Ascending aorta (tissue), 2 donors: ENCODE results near the gene PAFAH1B1. TPM values are rescaled to one million over a fixed set of nuclear protein-coding genes. Genes with fewer than 3 reads are reported as not detected.

ENCODE experiments used
- DNase-seq, 2 donors: peaks; one replicate each; pipeline ENCODE4 v3.0.0-alpha.2; 2019; ENCODE audit warnings: low spot score in 2 of 2
- H3K27ac ChIP-seq, 2 donors: fragments of 200-600 bp; sonication (generic); one replicate each; pipeline ENCODE4 v1.5.1; 2016 to 2017; ENCODE audit warnings: mild to moderate bottlenecking in 1 of 2
- H3K27me3 ChIP-seq: fragments of 200-600 bp; sonication (generic); one replicate; pipeline ENCODE4 v1.5.1; 2017
- H3K36me3 ChIP-seq, 2 donors: fragments of 200-600 bp; sonication (generic); one replicate each; pipeline ENCODE4 v1.5.1; 2016
- H3K4me1 ChIP-seq, 2 donors: fragments of 200-600 bp; sonication (generic); one replicate each; pipeline ENCODE4 v1.5.1; 2016 to 2017; ENCODE audit warnings: mild to moderate bottlenecking in 1 of 2
- H3K4me3 ChIP-seq, 2 donors: fragments of 200-600 bp; sonication (generic); one replicate each; pipeline ENCODE4 v1.5.1; 2016 to 2017; ENCODE audit warnings: mild to moderate bottlenecking in 1 of 2
- H3K9me3 ChIP-seq, 2 donors: fragments of 200-600 bp; sonication (generic); one replicate each; pipeline ENCODE4 v1.5.1; 2016
- intact Hi-C: fragments of 100-400 bp; cut with DNase I; formaldehyde crosslinking; loops from one replicate; pipeline ENCODE4 v1.15.1; 2023
- total RNA-seq: library from RNA; depleted of rRNA; stranded (reverse); fragments of >200 nt; gene quantifications from one replicate; pipeline ENCODE4 v1.1.0, GENCODE V29; 2016
- TF ChIP-seq, protein P1 (sequence below), 3 experiments: fragments of 200-600 bp in 2 of 3; fragments of 450-650 bp in 1 of 3; sonication (generic) in 2 of 3; IDR thresholded peaks; one replicate each; pipeline ENCODE4 v1.5.1; 2016 to 2019; ENCODE audit warnings: antibody characterized with exemption in 3 of 3, mild to moderate bottlenecking in 1 of 3, moderate library complexity in 1 of 3

PAFAH1B1 gene
- total RNA-seq, 1 donor from 2014 or later: 29.6 TPM

DNA sequence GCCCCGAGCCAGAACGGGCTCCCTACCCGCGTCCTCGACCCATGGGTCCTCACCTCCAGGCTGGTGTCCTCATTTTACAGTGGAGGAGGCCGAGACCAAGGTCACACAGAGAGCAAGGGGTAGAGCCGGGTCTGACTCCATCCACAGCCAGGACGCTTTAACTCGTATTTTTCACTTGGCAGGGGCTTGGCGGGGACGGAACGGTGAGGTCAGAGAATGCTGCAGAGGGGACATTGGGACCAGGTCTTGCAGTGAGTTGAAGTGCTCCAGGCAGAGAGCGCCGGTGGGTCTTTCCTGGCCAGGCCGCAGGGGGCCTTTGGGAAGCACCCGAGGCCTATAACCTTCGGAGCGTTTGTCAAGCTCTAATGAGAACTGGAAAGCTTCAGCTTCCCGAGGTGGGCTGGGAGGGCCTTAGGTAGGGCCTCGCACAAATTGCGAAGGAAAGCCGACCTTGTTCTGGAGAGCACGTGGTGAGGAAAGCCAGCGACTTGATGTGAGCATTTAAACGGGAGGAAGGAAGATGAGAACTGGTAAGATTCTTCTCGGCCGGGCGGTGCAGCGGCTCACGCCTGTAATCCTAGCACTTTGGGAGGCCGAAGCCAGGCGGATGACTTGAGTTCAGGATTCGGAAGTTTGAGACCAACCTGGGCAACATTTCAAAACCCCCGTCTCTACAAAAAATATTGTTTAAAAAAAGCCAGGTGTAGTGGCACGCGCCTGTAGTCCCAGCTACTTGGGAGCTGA lies 119.0 kb downstream of the PAFAH1B1 start:
- H3K36me3 ChIP-seq: no peaks in the 10 kb centered on the region
- TF ChIP-seq, protein P1, sequence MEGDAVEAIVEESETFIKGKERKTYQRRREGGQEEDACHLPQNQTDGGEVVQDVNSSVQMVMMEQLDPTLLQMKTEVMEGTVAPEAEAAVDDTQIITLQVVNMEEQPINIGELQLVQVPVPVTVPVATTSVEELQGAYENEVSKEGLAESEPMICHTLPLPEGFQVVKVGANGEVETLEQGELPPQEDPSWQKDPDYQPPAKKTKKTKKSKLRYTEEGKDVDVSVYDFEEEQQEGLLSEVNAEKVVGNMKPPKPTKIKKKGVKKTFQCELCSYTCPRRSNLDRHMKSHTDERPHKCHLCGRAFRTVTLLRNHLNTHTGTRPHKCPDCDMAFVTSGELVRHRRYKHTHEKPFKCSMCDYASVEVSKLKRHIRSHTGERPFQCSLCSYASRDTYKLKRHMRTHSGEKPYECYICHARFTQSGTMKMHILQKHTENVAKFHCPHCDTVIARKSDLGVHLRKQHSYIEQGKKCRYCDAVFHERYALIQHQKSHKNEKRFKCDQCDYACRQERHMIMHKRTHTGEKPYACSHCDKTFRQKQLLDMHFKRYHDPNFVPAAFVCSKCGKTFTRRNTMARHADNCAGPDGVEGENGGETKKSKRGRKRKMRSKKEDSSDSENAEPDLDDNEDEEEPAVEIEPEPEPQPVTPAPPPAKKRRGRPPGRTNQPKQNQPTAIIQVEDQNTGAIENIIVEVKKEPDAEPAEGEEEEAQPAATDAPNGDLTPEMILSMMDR (IDR thresholded peaks at IDR 0.05): no peak
- peaks cover 21 to 38% of the 10 kb centered on the region in 2 donors for H3K4me1 ChIP-seq
- peak overlapping the region; percentile 77 to 95 for H3K4me3 ChIP-seq
- intact Hi-C loops: loop anchor here (5.0 kb wide), 2 partner anchors 290 to 320 kb away; no protein-coding TSS in a partner anchor
- H3K27ac ChIP-seq: peak overlapping the region in 1 of 2 donors; percentile 40
- H3K9me3 ChIP-seq: no peaks in the 10 kb centered on the region
- DNase-seq: no peak
- H3K27me3 ChIP-seq: no peaks in the 10 kb centered on the region

DNA sequence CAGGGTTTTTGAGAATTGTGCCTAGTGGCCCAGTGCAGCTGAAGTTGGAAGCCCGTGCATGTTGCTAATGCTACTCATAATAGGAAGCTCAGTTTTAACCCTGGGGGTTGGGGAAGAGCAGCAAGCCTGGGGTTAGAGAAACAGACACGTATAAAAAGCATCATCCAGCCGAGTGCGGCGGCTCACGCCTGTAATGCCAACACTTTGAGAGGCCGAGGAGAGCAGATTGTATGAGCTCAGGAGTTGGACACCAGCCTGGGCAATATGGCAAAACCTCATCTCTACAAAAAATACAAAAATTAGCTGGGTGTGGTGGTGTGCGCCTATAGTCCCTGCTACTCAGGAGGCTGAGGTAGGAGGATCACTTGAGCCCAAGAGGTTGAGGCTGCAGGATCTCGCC lies 120.4 kb downstream of the PAFAH1B1 start:
- TF ChIP-seq, protein P1 (IDR thresholded peaks at IDR 0.05): no peak
- no peak overlapping the region for H3K4me3 ChIP-seq
- H3K27ac ChIP-seq: no peak overlapping the region
- DNase-seq: no peak
- H3K27me3 ChIP-seq: no peaks in the 10 kb centered on the region
- H3K4me1 ChIP-seq: peaks cover 11 to 24% of the 10 kb centered on the region in 2 donors
- intact Hi-C loops: loop anchor here (5.0 kb wide), 2 partner anchors 288 to 322 kb away; no protein-coding TSS in a partner anchor
- no peaks in the 10 kb centered on the region for H3K36me3 ChIP-seq
- H3K9me3 ChIP-seq: no peaks in the 10 kb centered on the region

DNA sequence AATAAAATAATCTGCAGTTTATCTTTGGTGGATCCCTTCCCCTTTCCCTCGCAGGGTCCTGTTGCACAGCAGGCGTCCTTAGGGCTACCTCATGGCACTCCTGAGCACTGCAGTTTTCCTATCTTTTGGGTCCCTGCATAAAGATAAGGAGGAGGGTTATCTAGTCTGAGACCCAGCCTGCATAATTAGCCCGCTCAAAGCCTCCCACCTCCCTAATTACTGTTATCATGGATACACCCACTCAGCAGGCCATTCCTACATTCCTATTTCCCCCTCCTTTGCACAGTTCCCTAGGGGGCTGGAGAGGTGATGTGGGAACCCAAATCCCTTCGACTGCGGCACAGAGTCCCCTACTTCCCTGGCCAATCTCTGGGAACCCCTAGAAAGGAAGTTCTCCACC lies 123.2 kb downstream of the PAFAH1B1 start:
- no peak for DNase-seq
- H3K27ac ChIP-seq: no peak overlapping the region
- H3K4me1 ChIP-seq: peaks cover 4% of the 10 kb centered on the region in 2 donors
- TF ChIP-seq, protein P1 (IDR thresholded peaks at IDR 0.05): no peak
- no peaks in the 10 kb centered on the region for H3K36me3 ChIP-seq
- no peak overlapping the region for H3K4me3 ChIP-seq
- H3K27me3 ChIP-seq: no peaks in the 10 kb centered on the region
- H3K9me3 ChIP-seq: no peaks in the 10 kb centered on the region
- intact Hi-C loops: no loop called here

DNA sequence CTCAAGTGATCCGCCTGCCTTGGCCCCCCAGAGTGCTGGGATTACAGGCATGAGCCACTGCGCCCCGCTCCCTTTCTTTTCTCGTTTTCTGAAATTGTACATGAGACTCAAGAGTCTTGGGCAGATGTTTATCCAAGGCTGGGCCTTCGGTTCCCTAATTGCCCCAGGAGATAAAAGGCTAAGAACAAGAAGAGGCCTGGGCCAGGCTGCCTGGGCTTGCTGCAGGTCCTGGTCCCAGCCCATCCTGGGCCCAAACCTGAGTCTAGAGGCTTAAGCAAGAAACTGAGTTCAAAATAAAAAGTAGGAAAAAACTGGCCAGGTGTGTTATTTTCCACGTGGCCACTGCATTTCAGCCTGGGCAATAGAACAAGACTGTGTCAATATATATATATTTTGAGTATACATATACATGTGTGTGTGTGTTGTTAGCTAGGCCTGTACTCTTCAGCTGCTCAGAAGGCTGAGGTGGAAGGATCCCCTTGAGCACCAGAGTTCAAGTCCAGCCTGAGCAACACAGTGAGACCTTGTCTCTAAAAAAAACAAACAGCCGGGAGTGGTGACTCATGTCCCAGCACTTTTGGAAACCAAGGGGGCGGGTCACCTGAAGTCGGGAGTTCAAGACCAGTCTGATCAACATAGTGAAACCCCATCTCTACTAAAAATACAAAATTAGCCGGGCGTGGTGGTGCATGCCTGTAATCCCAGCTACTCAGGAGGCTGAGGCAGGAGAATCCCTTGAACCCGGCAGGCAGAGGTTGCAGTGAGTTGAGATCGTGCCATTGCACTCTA lies 124.9 kb downstream of the PAFAH1B1 start:
- no peaks in the 10 kb centered on the region for H3K9me3 ChIP-seq
- no peak overlapping the region for H3K27ac ChIP-seq
- H3K27me3 ChIP-seq: no peaks in the 10 kb centered on the region
- TF ChIP-seq, protein P1 (IDR thresholded peaks at IDR 0.05): no peak
- intact Hi-C loops: no loop called here
- no peaks in the 10 kb centered on the region for H3K36me3 ChIP-seq
- H3K4me1 ChIP-seq: no peaks in the 10 kb centered on the region
- DNase-seq: no peak
- no peak overlapping the region for H3K4me3 ChIP-seq

DNA sequence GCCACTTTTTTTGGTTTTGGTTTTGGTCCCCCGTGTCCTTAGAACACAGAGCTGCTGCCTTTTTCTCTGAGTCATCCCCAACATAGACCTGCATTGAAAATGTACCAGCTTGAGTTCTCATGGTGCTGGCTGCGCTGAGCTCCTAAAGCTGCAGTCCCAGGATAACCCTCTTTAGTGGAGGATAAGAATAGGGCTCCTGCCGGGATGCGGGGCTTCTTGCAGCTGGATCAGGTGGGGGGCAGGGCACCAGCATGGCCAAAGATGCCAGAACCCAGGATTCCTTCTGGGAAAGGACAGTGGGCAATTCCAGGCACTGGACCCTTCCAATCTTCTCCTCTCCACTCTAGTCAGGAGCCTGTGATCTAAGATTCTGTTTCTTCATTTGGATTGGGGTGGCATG lies 126.4 kb downstream of the PAFAH1B1 start:
- TF ChIP-seq, protein P1 (IDR thresholded peaks at IDR 0.05): no peak
- no peaks in the 10 kb centered on the region for H3K36me3 ChIP-seq
- no peak overlapping the region for H3K4me3 ChIP-seq
- peaks cover 6% of the 10 kb centered on the region for H3K27me3 ChIP-seq
- intact Hi-C loops: no loop called here
- H3K9me3 ChIP-seq: no peaks in the 10 kb centered on the region
- H3K27ac ChIP-seq: no peak overlapping the region
- H3K4me1 ChIP-seq: no peaks in the 10 kb centered on the region
- DNase-seq: no peak
